ENCODE data around the gene WWTR1.

DNA sequence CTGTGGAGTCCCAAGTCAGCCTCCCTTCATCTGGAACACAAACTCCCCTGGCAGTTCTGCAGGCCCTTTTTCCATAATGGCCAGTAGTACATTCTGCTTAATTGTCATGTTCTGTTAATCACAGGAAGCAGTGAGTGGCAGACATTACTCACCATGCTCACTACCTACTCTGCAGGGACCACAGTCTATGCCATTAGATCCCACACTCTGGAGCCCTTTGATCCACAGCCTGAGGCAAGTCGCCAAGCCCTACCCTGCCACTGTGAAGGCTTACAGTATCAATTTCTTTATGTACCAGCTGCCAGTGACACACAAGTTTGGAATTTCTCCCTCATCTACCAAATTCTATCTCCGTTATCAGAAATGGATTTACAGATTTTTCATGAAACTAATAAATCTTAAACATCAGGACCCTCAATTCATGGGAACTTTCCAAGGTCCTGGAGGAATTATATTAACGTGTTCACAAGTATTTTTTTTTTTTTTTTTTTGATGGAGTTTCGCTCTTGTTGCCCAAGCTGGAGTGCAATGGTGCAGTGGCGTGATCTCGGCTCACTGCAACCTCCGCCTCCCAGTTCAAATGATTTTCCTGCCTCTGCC lies 20.6 kb upstream of the WWTR1 start:
- TF ChIP-seq, protein P1, sequence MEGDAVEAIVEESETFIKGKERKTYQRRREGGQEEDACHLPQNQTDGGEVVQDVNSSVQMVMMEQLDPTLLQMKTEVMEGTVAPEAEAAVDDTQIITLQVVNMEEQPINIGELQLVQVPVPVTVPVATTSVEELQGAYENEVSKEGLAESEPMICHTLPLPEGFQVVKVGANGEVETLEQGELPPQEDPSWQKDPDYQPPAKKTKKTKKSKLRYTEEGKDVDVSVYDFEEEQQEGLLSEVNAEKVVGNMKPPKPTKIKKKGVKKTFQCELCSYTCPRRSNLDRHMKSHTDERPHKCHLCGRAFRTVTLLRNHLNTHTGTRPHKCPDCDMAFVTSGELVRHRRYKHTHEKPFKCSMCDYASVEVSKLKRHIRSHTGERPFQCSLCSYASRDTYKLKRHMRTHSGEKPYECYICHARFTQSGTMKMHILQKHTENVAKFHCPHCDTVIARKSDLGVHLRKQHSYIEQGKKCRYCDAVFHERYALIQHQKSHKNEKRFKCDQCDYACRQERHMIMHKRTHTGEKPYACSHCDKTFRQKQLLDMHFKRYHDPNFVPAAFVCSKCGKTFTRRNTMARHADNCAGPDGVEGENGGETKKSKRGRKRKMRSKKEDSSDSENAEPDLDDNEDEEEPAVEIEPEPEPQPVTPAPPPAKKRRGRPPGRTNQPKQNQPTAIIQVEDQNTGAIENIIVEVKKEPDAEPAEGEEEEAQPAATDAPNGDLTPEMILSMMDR (IDR thresholded peaks at IDR 0.05) = no peak
- no peak for TF ChIP-seq POLR2A (IDR thresholded peaks at IDR 0.05)

All from testis (tissue), 2 donors.